Neuronal stem cell (in vitro differentiated cells): ENCODE measurements around the gene MACROD2.

Source experiments
- DNase-seq: peaks from one replicate; pipeline ENCODE4 v3.0.0-alpha.2; 2013; ENCODE audit warnings: low spot score
- H2AFZ ChIP-seq: one replicate; pipeline ENCODE4 v1.6.1; 2013; ENCODE audit warnings: mild to moderate bottlenecking, low read length, inconsistent platforms
- H2AK5ac ChIP-seq: 2 replicates; pipeline ENCODE4 v1.6.1; 2013; ENCODE audit warnings: low read depth, mild to moderate bottlenecking, inconsistent platforms, low read length, moderate library complexity, mixed read lengths
- H2BK120ac ChIP-seq: 2 replicates; pipeline ENCODE4 v1.6.1; 2013; ENCODE audit warnings: low read depth, mild to moderate bottlenecking, inconsistent platforms, low read length, moderate library complexity, mixed read lengths
- H2BK12ac ChIP-seq: one replicate; pipeline ENCODE4 v1.6.1; 2013; ENCODE audit warnings: low read length, inconsistent platforms
- H2BK15ac ChIP-seq: 2 replicates; pipeline ENCODE4 v1.6.1; 2013; ENCODE audit warnings: mild to moderate bottlenecking, low read length, inconsistent platforms, mixed read lengths
- H2BK5ac ChIP-seq: one replicate; pipeline ENCODE4 v1.6.1; 2013; ENCODE audit warnings: inconsistent platforms, mild to moderate bottlenecking, low read length, moderate library complexity
- H3K14ac ChIP-seq: one replicate; pipeline ENCODE4 v1.6.1; 2013; ENCODE audit warnings: low read length, inconsistent platforms
- H3K18ac ChIP-seq: 2 replicates; pipeline ENCODE4 v1.6.1; 2013; ENCODE audit warnings: low read length, inconsistent platforms
- H3K23ac ChIP-seq: 2 replicates; pipeline ENCODE4 v1.6.1; 2013; ENCODE audit warnings: low read depth, mild to moderate bottlenecking, mixed read lengths, low read length, inconsistent platforms; ENCODE audit not compliant: poor library complexity
- H3K27ac ChIP-seq: replicated peaks from 3 replicates; pipeline ENCODE4 v1.5.1; 2013; ENCODE audit warnings: low read length, inconsistent platforms
- H3K27me3 ChIP-seq, 3 experiments: 2 replicates each; pipeline ENCODE4 v1.6.1; 2013; ENCODE audit warnings: low read length in 3 of 3, mild to moderate bottlenecking in 2 of 3, inconsistent platforms in 1 of 3, low read depth in 1 of 3, mixed read lengths in 1 of 3, moderate library complexity in 1 of 3; ENCODE audit not compliant: control insufficient read depth in 3 of 3, insufficient read depth in 3 of 3
- H3K36me3 ChIP-seq, 2 donors: replicated peaks in 1 of 2; 2 replicates each; pipeline ENCODE4 v1.6.1; 2013; ENCODE audit warnings: low read length in 2 of 2; ENCODE audit not compliant: control insufficient read depth in 2 of 2, insufficient read depth in 2 of 2
- H3K4ac ChIP-seq: 2 replicates; pipeline ENCODE4 v1.6.1; 2013; ENCODE audit warnings: inconsistent platforms, mild to moderate bottlenecking, low read length, moderate library complexity
- H3K4me1 ChIP-seq, 2 donors: 1 replicate in 1 of 2; 2 replicates in 1 of 2; pipeline ENCODE4 v1.6.1; 2013; ENCODE audit warnings: low read length in 2 of 2, low read depth in 1 of 2; ENCODE audit not compliant: control insufficient read depth in 2 of 2, insufficient read depth in 1 of 2
- H3K4me2 ChIP-seq: one replicate; pipeline ENCODE4 v1.6.1; 2013; ENCODE audit warnings: mild to moderate bottlenecking, low read length, inconsistent platforms; ENCODE audit not compliant: insufficient read depth, poor library complexity, severe bottlenecking
- H3K4me3 ChIP-seq, 2 donors: 2 replicates each; pipeline ENCODE4 v1.5.1; 2013; ENCODE audit warnings: low read length in 2 of 2, mild to moderate bottlenecking in 2 of 2, inconsistent platforms in 1 of 2, moderate library complexity in 1 of 2
- H3K79me1 ChIP-seq: one replicate; pipeline ENCODE4 v1.6.1; 2013; ENCODE audit warnings: low read depth, mild to moderate bottlenecking, inconsistent platforms, low read length, moderate library complexity
- H3K9ac ChIP-seq: one replicate; pipeline ENCODE4 v1.6.1; 2013; ENCODE audit warnings: mild to moderate bottlenecking, low read depth, low read length, inconsistent platforms; ENCODE audit not compliant: poor library complexity
- H3K9me3 ChIP-seq, 2 donors: replicated peaks in 1 of 2; 2 replicates each; pipeline versions ENCODE3 to v1.6.1; 2013; ENCODE audit warnings: low read length in 2 of 2, mild to moderate bottlenecking in 2 of 2, inconsistent platforms in 1 of 2, low read depth in 1 of 2, mixed read lengths in 1 of 2, moderate library complexity in 1 of 2; ENCODE audit not compliant: control insufficient read depth in 2 of 2, insufficient read depth in 1 of 2
- H4K8ac ChIP-seq: one replicate; pipeline ENCODE4 v1.6.1; 2013; ENCODE audit warnings: low read depth, mild to moderate bottlenecking, inconsistent platforms, low read length, moderate library complexity
- H4K91ac ChIP-seq: one replicate; pipeline ENCODE4 v1.6.1; 2013; ENCODE audit warnings: low read length, low read depth, mild to moderate bottlenecking, inconsistent platforms; ENCODE audit not compliant: poor library complexity
- WGBS, 2 donors: extraction: QIAGEN DNeasy Blood & Tissue Kit; methylation state at CpG; one replicate each; pipeline ENCODE4 v1.1.7; 2013; ENCODE audit warnings: missing lambda C conversion rate in 2 of 2, mixed read lengths in 1 of 2; ENCODE audit not compliant: insufficient read length in 2 of 2, insufficient replicate concordance in 1 of 2; ENCODE audit errors: extremely low coverage in 2 of 2; 5-methylcytosine and 5-hydroxymethylcytosine counted together

Gene MACROD2

DNA sequence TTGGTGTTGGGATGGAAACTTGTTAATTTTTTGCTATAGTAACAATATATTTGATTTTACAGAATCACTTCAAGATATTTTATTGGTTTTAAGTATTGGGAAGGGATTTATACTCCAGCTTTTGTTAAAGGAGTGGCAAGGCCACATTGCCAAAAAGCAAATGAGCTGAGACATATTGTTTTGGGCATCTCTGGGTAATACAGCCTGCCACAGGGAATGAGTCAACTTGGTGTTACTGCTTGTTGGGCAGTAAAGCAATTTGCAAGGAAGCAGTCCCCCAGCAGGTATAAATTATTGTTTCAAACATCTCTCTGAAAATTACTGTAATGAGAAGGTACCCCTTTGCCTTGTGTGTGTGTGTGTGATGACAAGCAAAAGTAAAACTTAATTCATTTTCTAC, 1210.4 kb downstream of the MACROD2 start:
- Histone ChIP-seq H2AK5ac (no peak overlapping the region), H4K8ac (no peak overlapping the region), H3K18ac (no peak overlapping the region), H3K79me1 (no peaks in the 10 kb centered on the region), H3K9ac (no peak overlapping the region), H3K27me3 (no peaks in the 10 kb centered on the region), H2AFZ (no peak overlapping the region), H3K14ac (no peak overlapping the region), H2BK120ac (no peak overlapping the region), H4K91ac (no peak overlapping the region), H2BK12ac (no peak overlapping the region), H2BK15ac (no peak overlapping the region), H3K23ac (no peak overlapping the region), H3K36me3 (no peaks in the 10 kb centered on the region), H3K4ac (no peak overlapping the region), H3K4me3 (no peak overlapping the region), H3K4me2 (no peak overlapping the region), H2BK5ac (no peak overlapping the region), H3K9me3 (peaks cover 0 to 7% of the 10 kb centered on the region in 2 donors), H3K4me1 (no peaks in the 10 kb centered on the region), H3K27ac (no peak overlapping the region)
- no peak for DNase-seq

DNA sequence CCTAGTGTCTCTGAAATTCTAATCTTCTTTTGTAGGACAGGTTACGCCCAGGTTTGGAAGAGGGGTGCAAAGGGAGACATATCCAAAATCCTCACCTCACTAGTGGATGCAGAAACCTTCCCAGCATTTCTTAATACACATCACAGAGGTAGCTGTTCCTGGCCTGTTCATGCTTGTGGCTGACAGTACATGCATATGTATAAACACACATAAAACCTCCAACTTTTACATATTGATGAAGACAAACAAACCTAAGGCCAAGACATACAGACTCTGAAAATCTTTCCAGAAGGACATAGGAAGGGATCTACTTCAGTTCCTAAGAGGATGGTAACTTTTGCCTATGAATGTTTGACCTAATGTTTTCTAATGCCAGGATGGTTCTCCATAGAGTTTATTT, 1214.2 kb downstream of the MACROD2 start:
- Histone ChIP-seq H3K4ac (no peak overlapping the region), H3K4me2 (no peak overlapping the region), H2AK5ac (no peak overlapping the region), H3K36me3 (no peaks in the 10 kb centered on the region), H3K27me3 (no peaks in the 10 kb centered on the region), H3K9me3 (peaks cover 0 to 7% of the 10 kb centered on the region in 2 donors), H4K91ac (no peak overlapping the region), H2BK15ac (no peak overlapping the region), H3K18ac (no peak overlapping the region), H3K79me1 (no peaks in the 10 kb centered on the region), H3K27ac (no peak overlapping the region), H3K4me3 (no peak overlapping the region), H3K9ac (no peak overlapping the region), H4K8ac (no peak overlapping the region), H2BK120ac (no peak overlapping the region), H2BK12ac (no peak overlapping the region), H3K14ac (no peak overlapping the region), H3K23ac (no peak overlapping the region), H2AFZ (no peak overlapping the region), H2BK5ac (no peak overlapping the region), H3K4me1 (no peaks in the 10 kb centered on the region)
- WGBS, 2 donors, result no CpG with 5 or more reads among the region's 1 CpG
- no peak for DNase-seq

DNA sequence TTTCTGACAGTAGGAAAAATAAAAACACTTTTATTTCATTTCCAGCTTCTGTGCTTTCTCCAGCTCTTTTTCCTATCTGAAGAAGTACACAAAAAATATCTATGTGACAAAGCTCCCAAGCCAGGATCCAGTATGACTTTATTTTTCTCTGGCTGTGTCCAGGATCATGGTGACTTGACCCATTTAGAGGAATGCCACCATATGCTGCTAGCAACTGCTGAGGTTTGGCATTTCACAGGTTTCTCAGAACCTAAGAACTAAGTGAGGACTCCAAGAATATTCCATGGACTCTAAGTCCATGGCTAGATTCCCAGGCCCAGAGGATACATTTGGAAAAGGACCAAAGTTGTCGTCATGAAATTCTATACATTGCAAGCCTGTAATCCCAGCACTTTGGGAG, 1218.7 kb downstream of the MACROD2 start:
- no peak overlapping the region for H2BK120ac ChIP-seq
- no CpG with 5 or more reads among the region's 1 CpG for WGBS, 2 donors

DNA sequence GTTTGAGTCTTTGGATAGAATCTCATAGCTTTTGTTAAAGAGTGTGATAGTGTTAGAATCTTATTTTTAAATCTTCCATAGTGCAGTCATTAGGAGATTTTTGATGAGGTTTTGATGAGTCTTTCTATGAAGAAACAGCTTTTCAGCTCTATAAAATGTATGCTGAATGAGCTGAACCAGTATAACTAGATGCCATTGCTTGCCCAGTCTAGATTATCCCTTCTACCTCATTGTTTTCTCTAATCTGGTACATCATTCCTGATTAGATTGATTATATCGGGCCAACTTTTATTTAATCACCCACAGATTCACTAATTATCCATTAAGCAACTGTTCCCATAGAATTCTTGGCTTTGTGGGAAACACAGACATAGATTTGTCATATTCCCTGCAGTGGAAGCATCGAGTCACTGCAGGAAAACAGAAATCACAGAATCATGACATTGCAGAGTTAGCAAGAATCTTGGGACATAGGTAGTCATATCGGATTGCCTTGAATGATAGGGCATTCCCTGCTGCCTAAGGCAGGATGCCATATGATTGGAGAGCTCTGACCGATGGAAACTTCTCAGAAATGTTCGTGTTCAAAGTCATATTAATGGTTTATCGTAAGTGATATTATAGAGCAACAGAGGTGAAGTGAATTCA, 1224.8 kb downstream of the MACROD2 start:
- no peak overlapping the region for H2BK12ac ChIP-seq
- no CpG with 5 or more reads among the region's 6 CpGs for WGBS, 2 donors
- H3K27ac ChIP-seq, result no peak overlapping the region
- peaks cover 5 to 43% of the 10 kb centered on the region in 2 donors for H3K4me1 ChIP-seq
- peaks cover 0 to 8% of the 10 kb centered on the region in 2 donors for H3K9me3 ChIP-seq
- no peak overlapping the region for H2BK15ac ChIP-seq
- no peak overlapping the region for H2AK5ac ChIP-seq
- H3K18ac ChIP-seq, result no peak overlapping the region
- H4K91ac ChIP-seq, result no peak overlapping the region
- no peak overlapping the region for H3K4me3 ChIP-seq
- DNase-seq, result no peak
- H4K8ac ChIP-seq, result no peak overlapping the region
- H3K14ac ChIP-seq, result no peak overlapping the region
- no peak overlapping the region for H2BK120ac ChIP-seq
- no peak overlapping the region for H3K9ac ChIP-seq
- no peak overlapping the region for H3K4ac ChIP-seq
- H2AFZ ChIP-seq, result no peak overlapping the region
- no peaks in the 10 kb centered on the region for H3K79me1 ChIP-seq
- H3K4me2 ChIP-seq, result no peak overlapping the region
- H2BK5ac ChIP-seq, result no peak overlapping the region
- no peaks in the 10 kb centered on the region for H3K27me3 ChIP-seq
- H3K23ac ChIP-seq, result no peak overlapping the region
- no peaks in the 10 kb centered on the region for H3K36me3 ChIP-seq

More for the DNA sequence above, 1218.7 kb downstream of the MACROD2 start:
- Histone ChIP-seq H2BK15ac (no peak overlapping the region), H3K4me3 (no peak overlapping the region), H3K18ac (no peak overlapping the region), H4K8ac (no peak overlapping the region), H3K9me3 (peaks cover 0 to 11% of the 10 kb centered on the region in 2 donors), H3K9ac (no peak overlapping the region), H2BK5ac (no peak overlapping the region), H3K27me3 (no peaks in the 10 kb centered on the region), H3K4me2 (no peak overlapping the region), H2BK12ac (no peak overlapping the region), H3K79me1 (no peaks in the 10 kb centered on the region), H3K23ac (no peak overlapping the region), H3K4ac (no peak overlapping the region), H3K27ac (no peak overlapping the region), H2AK5ac (no peak overlapping the region), H3K36me3 (no peaks in the 10 kb centered on the region), H4K91ac (no peak overlapping the region), H3K4me1 (no peaks in the 10 kb centered on the region), H3K14ac (no peak overlapping the region), H2AFZ (no peak overlapping the region)
- DNase-seq, result no peak
